HepG2 (cell line): ENCODE data around the gene TTC31. TPM values are rescaled to one million over a fixed set of nuclear protein-coding genes. Genes with fewer than 3 reads are reported as not detected.

Source experiments
- AFF4 ChIP-seq: sonication (generic); formaldehyde crosslinking; IDR thresholded peaks from 2 replicates; pipeline ENCODE4 v1.4.0; 2020; ENCODE audit warnings: missing genetic modification reagents
- ARID3A ChIP-seq: IDR thresholded peaks from 2 replicates; pipeline ENCODE4 v1.6.1; 2012; ENCODE audit warnings: low read depth, low read length, improper control_type of control experiment
- JUNB ChIP-seq: sonication (generic); formaldehyde crosslinking; IDR thresholded peaks from 2 replicates; pipeline ENCODE4 v1.8.0; 2022; ENCODE audit warnings: missing genetic modification reagents, mild to moderate bottlenecking, borderline replicate concordance
- MLXIP ChIP-seq: sonication (generic); formaldehyde crosslinking; IDR thresholded peaks from 2 replicates; pipeline ENCODE4 v1.9.0; 2021; ENCODE audit warnings: missing genetic modification reagents, borderline replicate concordance
- PATZ1 ChIP-seq: sonication (generic); formaldehyde crosslinking; IDR thresholded peaks from 2 replicates; pipeline ENCODE4 v1.4.0; 2020; ENCODE audit warnings: missing genetic modification reagents
- POLR2AphosphoS2 ChIP-seq: IDR thresholded peaks from 2 replicates; pipeline ENCODE4 v1.6.1; 2011; ENCODE audit warnings: low read depth, low read length, improper control_type of control experiment
- SSRP1 ChIP-seq: IDR thresholded peaks from 2 replicates; pipeline ENCODE4 v1.6.1; 2016; ENCODE audit warnings: control low read depth
- STAT6 ChIP-seq: sonication (generic); formaldehyde crosslinking; IDR thresholded peaks from 2 replicates; pipeline ENCODE4 v1.4.0; 2020; ENCODE audit warnings: missing genetic modification reagents, mild to moderate bottlenecking, borderline replicate concordance
- ZNF275 ChIP-seq: sonication (generic); formaldehyde crosslinking; IDR thresholded peaks from 2 replicates; pipeline ENCODE4 v1.8.0; 2022; ENCODE audit warnings: missing genetic modification reagents, mild to moderate bottlenecking, inconsistent platforms, borderline replicate concordance
- ZNF354B ChIP-seq: sonication (generic); formaldehyde crosslinking; IDR thresholded peaks from 2 replicates; pipeline ENCODE4 v1.8.0; 2022; ENCODE audit warnings: mild to moderate bottlenecking, missing genetic modification reagents
- ZNF451 ChIP-seq: sonication (generic); formaldehyde crosslinking; IDR thresholded peaks from 2 replicates; pipeline ENCODE4 v1.5.0; 2020; ENCODE audit warnings: mild to moderate bottlenecking, missing genetic modification reagents
- ZNF558 ChIP-seq: sonication (generic); formaldehyde crosslinking; IDR thresholded peaks from 2 replicates; pipeline ENCODE4 v1.9.0; 2022; ENCODE audit warnings: mild to moderate bottlenecking, missing genetic modification reagents, borderline replicate concordance
- polyA plus RNA-seq, 8 experiments: library from polyadenylated mRNA; depleted of rRNA in 3 of 8; stranded (reverse) in 7 of 8; unstranded in 1 of 8; fragments of >200 nt; fragmentation: Illumina TruSeq in 4 of 8; extraction: Trizol in 4 of 8; gene quantifications; 2 replicates each; pipeline versions ENCODE4 v1.2.1 to v1.2.3, GENCODE V29; 2011 to 2016; ENCODE audit warnings: low read depth in 4 of 8, missing spikeins in 1 of 8, mixed read lengths in 1 of 8; ENCODE audit not compliant: insufficient read depth in 1 of 8
- total RNA-seq, 5 experiments: library from RNA; depleted of rRNA; stranded (reverse); fragments of >200 nt; fragmentation: Illumina TruSeq; extraction: Trizol; gene quantifications; 2 replicates each; pipeline ENCODE4 v1.2.3, GENCODE V29; 2016; ENCODE audit warnings: low read depth in 1 of 5

TTC31 gene
- total and polyA plus RNA-seq, 2 of the 13 experiments (the other 11 are each of a cell fraction or from before 2014, with no cell fraction given), result 28.3 to 39.5 TPM

- TF ChIP-seq STAT6 (CRISPR knock-in tag) (no peak), MLXIP (CRISPR knock-in tag) (no peak), ZNF275 (0 out of 2 replicates have a peak, but pooled peaks have one; percentile 27), SSRP1 (peak; percentile 65; the same call in 1 of the 2 replicates), ZNF451 (CRISPR knock-in tag) (no peak), POLR2AphosphoS2 (peak; percentile 88), PATZ1 (CRISPR knock-in tag) (peak; percentile 78), ARID3A (no peak), ZNF354B (CRISPR knock-in tag) (no peak), AFF4 (CRISPR knock-in tag) (peak; percentile 82), JUNB (no peak), ZNF558 (CRISPR knock-in tag) (no peak)
Observed at GRCh38 chr2:74525717-74526648, 43.1 kb downstream of the TTC31 start, which contains the start of gene DQX1 (continued).
